ENCODE measurements around the gene CDC7. TPM values are rescaled to one million over a fixed set of nuclear protein-coding genes. Genes with fewer than 3 reads are reported as not detected.

The CDC7 gene
- polyA plus RNA-seq (2011; rRNA removed): 11.7 and 16.8 TPM in 2 replicates
- 4.1 and 4.2 TPM in 2 replicates for polyA plus RNA-seq (2012; cell fraction: cytosol; rRNA removed)
- 3.1 and 3.6 TPM in 2 replicates for polyA plus RNA-seq (2012; cell fraction: nucleus; rRNA removed)
- 9.4 to 10.1 TPM (median 9.6 TPM) in 3 replicates for polyA plus RNA-seq (2017; fragmentation: RNase III; extraction: RNeasy Plus Mini Kit Qiagen cat#74134 plus additional on column Dnase treatment)
- 2.4 and 3.4 TPM in 2 replicates for polyA minus RNA-seq (2011; rRNA and poly(A)+ RNA removed)

- WGBS (ENCODE audit: missing lambda C conversion rate): 3% methylated on average over 19 of the region's 68 CpGs
- FAIRE-seq: no peak
These were observed at the start of gene CDC7 for GRCh38 chr1:91500756-91501522. Gene CDC7, plus strand, starts transcription at chr1:91500851. Its CDS starts 866 bp downstream, at chr1:91501717.

GRCh38 chr1:91454136-91454535, 46.5 kb upstream of the CDC7 start:
- Histone ChIP-seq H3K27ac (no peak overlapping the region), H3K9me3 (no peaks in the 10 kb centered on the region), H3K4me1 (no peaks in the 10 kb centered on the region), H3K4me2 (no peak overlapping the region), H3K4me3 (no peak overlapping the region)
- ATAC-seq (no peak), FAIRE-seq (no peak), DNase-seq (ENCODE audit: low read depth in 1 of 2, low spot score in 1 of 2) (no peak)
- ChIA-PET CTCF (no interaction called here), POLR2A (no interaction called here)
- 6% methylated on average over 2 of the region's 2 CpGs for WGBS (ENCODE audit: missing lambda C conversion rate)
- TF ChIP-seq REST (IDR thresholded peaks at IDR 0.05) (no peak), HOXA7 (CRISPR knock-in tag; IDR thresholded peaks at IDR 0.05) (no peak), TP53 (CRISPR knock-in tag; IDR thresholded peaks at IDR 0.05) (no peak), HDAC2 (IDR thresholded peaks at IDR 0.05) (no peak), ZNF302 (CRISPR knock-in tag; IDR thresholded peaks at IDR 0.05) (no peak), SREBF2 (IDR thresholded peaks at IDR 0.05) (no peak), CBX2 (IDR thresholded peaks at IDR 0.05; ENCODE audit: borderline replicate concordance, low read depth) (no peak), BCL3 (IDR thresholded peaks at IDR 0.05) (no peak)

More at GRCh38 chr1:91500756-91501522, at the start of gene CDC7:
- Histone ChIP-seq H3K4me3 (peak within 1 kb of the TSS; percentile 58), H3K9me3 (no peaks in the 10 kb centered on the region), H3K4me2 (peak within 1 kb of the TSS; percentile 80), H3K4me1 (peaks cover 15% of the 10 kb centered on the region), H3K27ac (peak within 1 kb of the TSS; percentile 89 to 98)
- DNase-seq (ENCODE audit: low read depth in 1 of 2, low spot score in 1 of 2): peak; percentile 67 to 89
- TF ChIP-seq CTCF (IDR thresholded peaks at IDR 0.05) (peak; percentile 47), EHF (CRISPR knock-in tag; IDR thresholded peaks at IDR 0.05) (no peak), PHF8 (IDR thresholded peaks at IDR 0.05; ENCODE audit: borderline replicate concordance, low read depth) (peak; percentile 43; the same call in 1 of the 2 replicates), ZFP36 (IDR thresholded peaks at IDR 0.05; ENCODE audit: borderline replicate concordance, partially characterized antibody) (no peak), FOSB (CRISPR knock-in tag; IDR thresholded peaks at IDR 0.05) (no peak), MYC (IDR thresholded peaks at IDR 0.05; ENCODE audit: borderline replicate concordance, low read length) (peak; percentile 37), CEBPB (IDR thresholded peaks at IDR 0.05) (peak; percentile 79 to 98; a peak in 3 of 4 replicates), RCOR1 (IDR thresholded peaks at IDR 0.05; ENCODE audit: low read depth, low read length) (no peak), RARB (CRISPR knock-in tag; IDR thresholded peaks at IDR 0.05) (no peak), CHD2 (IDR thresholded peaks at IDR 0.05; ENCODE audit: low read length, partially characterized antibody) (no peak), RAD21 (conservative IDR thresholded peaks at IDR 0.05 in 1 of 2, IDR thresholded peaks at IDR 0.05 in 1 of 2) (peak; percentile 20 to 30; a peak in 2 of 5 replicates), FOSL2 (IDR thresholded peaks at IDR 0.05) (no peak), FOSL2 (CRISPR knock-in tag; IDR thresholded peaks at IDR 0.05) (no peak), JUN (IDR thresholded peaks at IDR 0.05) (peak in 1 of 2 experiments; percentile 64; a peak in 1 of 5 replicates), PBX3 (IDR thresholded peaks at IDR 0.05) (no peak), JUNB (IDR thresholded peaks at IDR 0.05) (no peak), MAX (IDR thresholded peaks at IDR 0.05) (peak; percentile 90), E2F6 (IDR thresholded peaks at IDR 0.05; ENCODE audit: borderline replicate concordance, low read depth) (peak; percentile 95), HOXB13 (CRISPR knock-in tag; IDR thresholded peaks at IDR 0.05; ENCODE audit: low read depth) (no peak), HOXA7 (CRISPR knock-in tag; IDR thresholded peaks at IDR 0.05) (no peak), SMC3 (IDR thresholded peaks at IDR 0.05) (0 out of 3 replicates have a peak, but pooled peaks have one; percentile 27), CHD4 (IDR thresholded peaks at IDR 0.05; ENCODE audit: borderline replicate concordance) (no peak), POLR2A (IDR thresholded peaks at IDR 0.05; ENCODE audit: low read length) (peak; percentile 64)
- peak; percentile 90 to 92 for ATAC-seq
- POLR2A ChIA-PET: interaction anchor here (1.3 to 1.5 kb wide), 2 partner anchors 14 to 479 kb away, joined by 3 read pairs; no protein-coding TSS in a partner anchor
- CTCF ChIA-PET: interaction anchor here (0.5 to 1.8 kb wide), 6 partner anchors 11 to 220 kb away, joined by 3 to 5 read pairs (median 4); no protein-coding TSS in a partner anchor

Measured in A549 (cell line).